ENCODE results near the gene NELL2.
"Not testable (repeated sequence)": the region's sequence is repeated elsewhere in the genome, so short reads cannot be mapped to it uniquely, and the experiment has no call there.

NELL2 gene

GRCh38 chr12:44875954-44876543 is at the start of gene NELL2:
Gene NELL2, minus strand, starts transcription at chr12:44876315. Its CDS starts 446 bp downstream, at chr12:44875869.
- peak; percentile 46 to 54 for DNase-seq (ENCODE audit: low read depth in 2 of 2)

GRCh38 chr12:44921736-44922135 is 45.6 kb upstream of the NELL2 start:
- no peak for DNase-seq (ENCODE audit: low read depth in 2 of 2)

GRCh38 chr12:44917141-44917540 is 41.0 kb upstream of the NELL2 start:
- DNase-seq (ENCODE audit: low read depth in 2 of 2): no peak

GRCh38 chr12:44915958-44916357 is 39.8 kb upstream of the NELL2 start:
- DNase-seq (ENCODE audit: low read depth in 2 of 2): no peak

GRCh38 chr12:44904321-44904720 is 28.2 kb upstream of the NELL2 start:
- no peak for DNase-seq (ENCODE audit: low read depth in 2 of 2)

- not testable (repeated sequence) for DNase-seq (ENCODE audit: low read depth in 2 of 2)
Observed at GRCh38 chr12:44898108-44898507, 22.0 kb upstream of the NELL2 start.

- DNase-seq (ENCODE audit: low read depth in 2 of 2): no peak
Observed at GRCh38 chr12:44889926-44890325, 13.8 kb upstream of the NELL2 start.

- DNase-seq (ENCODE audit: low read depth in 2 of 2): no peak
Observed at GRCh38 chr12:44889162-44889561, 13.0 kb upstream of the NELL2 start.

- no peak for DNase-seq (ENCODE audit: low read depth in 2 of 2)
Observed at GRCh38 chr12:44885902-44886301, 9.8 kb upstream of the NELL2 start.

- no peak for DNase-seq (ENCODE audit: low read depth in 2 of 2)
Observed at GRCh38 chr12:44881197-44881596, 5.1 kb upstream of the NELL2 start.

- DNase-seq (ENCODE audit: low read depth in 2 of 2): no peak
Observed at GRCh38 chr12:44876544-44877410, 662 bp upstream of the NELL2 start.

GRCh38 chr12:44875417-44875953 is 630 bp downstream of the NELL2 start:
- no peak for DNase-seq (ENCODE audit: low read depth in 2 of 2)

- no peak for DNase-seq (ENCODE audit: low read depth in 2 of 2)
Observed at GRCh38 chr12:44874981-44875416, 1.1 kb downstream of the NELL2 start.

- DNase-seq (ENCODE audit: low read depth in 2 of 2): no peak
Observed at GRCh38 chr12:44873898-44874297, 2.2 kb downstream of the NELL2 start.

- no peak for DNase-seq (ENCODE audit: low read depth in 2 of 2)
Observed at GRCh38 chr12:44869503-44869902, 6.6 kb downstream of the NELL2 start.

GRCh38 chr12:44863867-44864266 is 12.2 kb downstream of the NELL2 start:
- DNase-seq (ENCODE audit: low read depth in 2 of 2): no peak

GRCh38 chr12:44859998-44860689 is 16.0 kb downstream of the NELL2 start:
- no peak for DNase-seq (ENCODE audit: low read depth in 2 of 2)

GRCh38 chr12:44858226-44858855 is 17.8 kb downstream of the NELL2 start:
- no peak for DNase-seq (ENCODE audit: low read depth in 2 of 2)

GRCh38 chr12:44852483-44852882 is 23.6 kb downstream of the NELL2 start:
- no peak for DNase-seq (ENCODE audit: low read depth in 2 of 2)

GRCh38 chr12:44851586-44851985 is 24.5 kb downstream of the NELL2 start:
- DNase-seq (ENCODE audit: low read depth in 2 of 2): no peak

- no peak for DNase-seq (ENCODE audit: low read depth in 2 of 2)
Observed at GRCh38 chr12:44848703-44849085, 27.4 kb downstream of the NELL2 start.
